LNCAP (cell line): ENCODE data around the gene MACROD2.

Experiments used
- TF ChIP-seq, protein P1 (sequence below): fragments of 450-650 bp; IDR thresholded peaks from 2 replicates; pipeline ENCODE4 v1.5.1; 2017; ENCODE audit warnings: mild to moderate bottlenecking

MACROD2 gene

DNA sequence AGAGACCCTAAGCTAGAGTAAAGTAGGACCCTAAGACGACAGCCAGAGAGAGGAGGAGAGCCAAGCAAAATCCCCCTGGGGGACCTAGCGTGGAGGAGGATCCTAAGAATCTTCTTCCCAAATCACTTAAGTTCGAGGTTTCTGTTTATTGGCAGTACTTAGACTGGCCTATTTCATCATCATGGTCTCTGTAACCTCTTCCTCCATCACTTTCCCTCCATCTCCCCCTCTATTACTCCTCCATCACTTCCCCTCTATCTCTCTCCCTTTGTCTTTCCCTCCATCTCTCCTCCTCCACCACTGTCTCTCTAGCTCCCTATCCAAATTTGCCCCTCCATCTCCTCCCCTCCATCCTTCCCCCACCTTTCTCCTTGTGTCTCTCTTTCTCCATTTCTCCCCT is 1175.7 kb downstream of the MACROD2 start:
- TF ChIP-seq, protein P1, sequence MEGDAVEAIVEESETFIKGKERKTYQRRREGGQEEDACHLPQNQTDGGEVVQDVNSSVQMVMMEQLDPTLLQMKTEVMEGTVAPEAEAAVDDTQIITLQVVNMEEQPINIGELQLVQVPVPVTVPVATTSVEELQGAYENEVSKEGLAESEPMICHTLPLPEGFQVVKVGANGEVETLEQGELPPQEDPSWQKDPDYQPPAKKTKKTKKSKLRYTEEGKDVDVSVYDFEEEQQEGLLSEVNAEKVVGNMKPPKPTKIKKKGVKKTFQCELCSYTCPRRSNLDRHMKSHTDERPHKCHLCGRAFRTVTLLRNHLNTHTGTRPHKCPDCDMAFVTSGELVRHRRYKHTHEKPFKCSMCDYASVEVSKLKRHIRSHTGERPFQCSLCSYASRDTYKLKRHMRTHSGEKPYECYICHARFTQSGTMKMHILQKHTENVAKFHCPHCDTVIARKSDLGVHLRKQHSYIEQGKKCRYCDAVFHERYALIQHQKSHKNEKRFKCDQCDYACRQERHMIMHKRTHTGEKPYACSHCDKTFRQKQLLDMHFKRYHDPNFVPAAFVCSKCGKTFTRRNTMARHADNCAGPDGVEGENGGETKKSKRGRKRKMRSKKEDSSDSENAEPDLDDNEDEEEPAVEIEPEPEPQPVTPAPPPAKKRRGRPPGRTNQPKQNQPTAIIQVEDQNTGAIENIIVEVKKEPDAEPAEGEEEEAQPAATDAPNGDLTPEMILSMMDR = no peak

DNA sequence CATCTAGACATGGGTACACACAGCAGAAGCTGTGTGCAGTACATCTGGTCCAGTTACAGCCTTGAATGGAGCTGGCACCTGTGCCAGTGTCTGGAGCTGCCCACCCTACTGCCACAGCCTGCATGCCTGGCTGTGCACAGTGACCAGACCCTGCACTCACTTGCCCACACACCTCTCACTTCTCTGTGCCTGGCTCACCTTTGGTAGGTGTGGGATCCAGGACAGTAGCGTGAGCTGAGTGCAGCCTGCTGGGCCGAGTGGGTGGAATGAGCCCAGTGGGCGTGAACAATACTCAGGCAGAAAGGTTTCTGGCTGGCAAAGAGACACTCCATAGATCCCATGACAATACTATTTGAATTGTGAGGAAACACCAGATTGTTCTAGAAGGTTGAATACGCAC is 1181.6 kb downstream of the MACROD2 start:
- TF ChIP-seq, protein P1 = no peak

DNA sequence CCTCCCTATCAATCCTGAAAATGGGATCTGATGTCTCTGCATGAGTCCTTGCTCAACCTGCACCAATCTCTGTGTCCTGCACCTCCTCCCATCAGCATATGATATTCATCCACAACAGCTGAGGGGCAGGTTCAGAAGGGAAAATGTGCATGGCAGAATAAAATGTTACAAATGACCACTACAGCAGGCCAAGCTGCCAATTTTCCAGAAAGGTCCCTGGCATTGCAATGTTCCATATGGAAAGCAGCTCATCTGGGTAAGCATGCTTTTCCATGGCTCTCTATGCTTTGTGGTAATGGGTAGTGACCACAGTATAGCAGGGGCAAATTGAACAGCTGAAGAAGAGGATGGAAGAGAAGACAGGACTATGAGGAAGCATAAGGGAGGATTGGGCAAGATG is 1183.3 kb downstream of the MACROD2 start:
- TF ChIP-seq, protein P1 = no peak

DNA sequence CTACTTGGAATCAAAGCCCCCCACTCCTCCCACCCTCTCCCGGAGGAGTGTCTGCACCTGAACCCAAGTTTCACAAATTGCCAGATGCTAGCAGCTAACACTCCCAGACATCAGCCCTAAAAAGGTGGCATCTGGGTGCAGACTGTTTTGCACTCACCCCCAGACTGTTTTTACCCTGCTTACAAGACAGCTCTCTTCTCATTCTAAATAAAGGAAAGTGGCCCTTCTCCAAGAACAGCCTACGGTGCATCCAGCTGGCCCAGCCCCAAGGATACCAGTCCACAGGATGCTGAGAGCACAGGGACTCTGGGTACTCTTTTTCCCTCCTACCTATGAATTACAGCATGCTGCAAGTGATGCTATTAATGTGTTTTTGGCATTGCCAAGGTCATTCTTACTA is 1184.1 kb downstream of the MACROD2 start:
- TF ChIP-seq, protein P1 = no peak

DNA sequence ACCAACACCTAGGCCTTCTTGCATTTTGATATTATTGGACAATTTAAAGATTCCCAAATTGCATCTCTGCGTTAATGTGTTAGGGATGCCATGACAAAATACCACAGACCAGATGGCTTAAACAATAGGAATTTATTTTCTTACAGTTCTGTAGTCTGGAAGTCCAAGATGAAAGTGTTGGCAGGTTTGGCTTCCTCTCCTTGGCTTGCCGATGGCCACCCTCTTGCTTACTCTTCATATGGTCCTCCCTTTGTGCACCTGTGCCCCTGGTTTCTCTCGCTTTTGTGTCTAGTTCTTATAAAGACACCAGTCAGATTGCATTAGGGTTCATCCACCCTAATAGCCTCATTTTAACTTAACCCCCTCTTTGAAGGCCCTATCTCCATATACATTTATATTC is 1184.5 kb downstream of the MACROD2 start:
- TF ChIP-seq, protein P1 = no peak

DNA sequence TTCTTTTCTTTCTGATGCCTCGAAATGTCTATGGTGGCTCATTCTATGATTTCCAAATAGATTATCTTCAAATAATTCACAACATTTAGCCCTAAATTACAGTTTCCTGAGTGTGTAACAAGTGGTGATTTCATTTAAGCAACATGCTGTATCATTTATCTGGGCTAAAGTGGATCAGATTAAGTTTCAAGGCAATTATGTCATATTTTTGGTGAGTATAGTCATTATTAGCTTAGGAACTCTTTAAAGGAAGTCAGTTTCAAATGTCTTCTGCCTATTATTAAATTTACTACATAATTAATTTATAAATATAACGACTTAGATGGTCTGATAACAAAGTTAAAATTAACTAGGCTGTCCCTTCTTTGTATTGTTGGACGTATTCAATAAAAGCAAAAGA is 1190.0 kb downstream of the MACROD2 start:
- TF ChIP-seq, protein P1 = no peak

DNA sequence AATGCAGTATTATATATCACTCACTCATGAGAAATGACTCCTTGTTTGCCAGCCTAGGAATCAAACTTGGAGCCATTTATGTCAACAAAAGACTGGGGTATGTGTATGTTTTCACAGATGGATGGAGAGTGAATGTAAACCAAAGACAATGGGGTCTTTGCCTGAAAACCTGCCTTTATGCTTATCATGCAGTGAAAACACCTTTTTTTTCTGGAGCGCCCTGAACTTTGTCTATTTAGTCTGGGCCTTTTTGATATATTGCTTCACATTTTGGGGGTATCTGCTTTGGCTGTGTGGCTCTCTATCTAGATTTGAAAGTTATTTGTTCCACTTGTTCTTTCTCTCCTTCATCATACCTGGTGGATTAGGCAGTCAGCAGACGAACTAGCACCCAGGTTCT is 1190.6 kb downstream of the MACROD2 start:
- TF ChIP-seq, protein P1 = no peak

DNA sequence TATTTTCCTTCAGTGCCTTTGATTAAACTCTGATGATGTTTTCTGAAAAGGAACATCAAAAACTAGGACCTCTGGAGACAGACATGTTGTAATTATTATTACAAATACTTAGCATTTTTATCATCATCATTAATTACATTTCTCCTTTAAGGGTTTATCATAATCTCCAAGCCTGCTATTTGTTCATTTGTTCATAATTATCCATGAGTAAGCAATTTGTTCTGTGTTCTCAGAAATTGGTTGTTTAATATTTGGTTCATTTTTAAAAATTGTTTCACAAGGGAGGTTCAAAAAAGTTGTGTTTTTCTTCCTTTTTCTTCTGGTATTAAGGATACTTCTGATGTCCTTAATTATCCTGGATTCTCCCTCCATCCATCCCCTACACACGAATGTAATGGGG is 1192.3 kb downstream of the MACROD2 start:
- TF ChIP-seq, protein P1 = no peak
